HepG2 (cell line): Measurements from ENCODE around the gene BTBD6. TPM values are rescaled to one million over a fixed set of nuclear protein-coding genes. Genes with fewer than 3 reads are reported as not detected.
A peak's percentile ranks its signal among the peaks of the same experiment; 100 is the strongest.

ENCODE experiments used
- ARNT ChIP-seq: fragments of 450-650 bp; IDR thresholded peaks from 2 replicates; pipeline ENCODE4 v1.6.1; 2017
- FOSL1 ChIP-seq: sonication (generic); formaldehyde crosslinking; IDR thresholded peaks from 2 replicates; pipeline ENCODE4 v1.9.0; 2021; ENCODE audit warnings: missing genetic modification reagents, borderline replicate concordance
- GATAD1 ChIP-seq: IDR thresholded peaks from 2 replicates; pipeline ENCODE4 v1.6.1; 2016; ENCODE audit warnings: missing genetic modification reagents, missing compliant biosample characterization
- GPN1 ChIP-seq: sonication (generic); formaldehyde crosslinking; IDR thresholded peaks from 2 replicates; pipeline ENCODE4 v1.5.1; 2020; ENCODE audit warnings: missing genetic modification reagents, borderline replicate concordance
- KAT2B ChIP-seq: fragments of 150-350 bp; IDR thresholded peaks from 2 replicates; pipeline ENCODE4 v1.6.1; 2014; ENCODE audit warnings: low read depth, low read length, borderline replicate concordance
- MEIS2 ChIP-seq: sonication (generic); formaldehyde crosslinking; IDR thresholded peaks from 2 replicates; pipeline ENCODE4 v1.9.0; 2021; ENCODE audit warnings: mild to moderate bottlenecking, missing genetic modification reagents
- NR2C2 ChIP-seq: sonication (generic); formaldehyde crosslinking; IDR thresholded peaks from 2 replicates; pipeline ENCODE4 v1.4.0; 2020; ENCODE audit warnings: missing genetic modification reagents, mild to moderate bottlenecking, moderate library complexity, borderline replicate concordance
- RBM39 ChIP-seq: fragments of 200-400 bp; formaldehyde crosslinking; IDR thresholded peaks from one replicate; pipeline ENCODE4 v1.6.1; 2018; ENCODE audit warnings: antibody characterized with exemption, mild to moderate bottlenecking, low read depth, low read length; ENCODE audit not compliant: poor library complexity, severe bottlenecking
- SOX13 ChIP-seq, 3 experiments: fragments of 450-650 bp in 1 of 3; sonication (generic) in 1 of 3; formaldehyde crosslinking in 1 of 3; IDR thresholded peaks in 2 of 3; conservative IDR thresholded peaks in 1 of 3; 2 replicates each; pipeline versions ENCODE4 v1.5.0 to v1.6.1; 2016 to 2020; ENCODE audit warnings: antibody characterized with exemption in 1 of 3, mild to moderate bottlenecking in 1 of 3, missing compliant biosample characterization in 1 of 3, missing genetic modification reagents in 1 of 3, moderate library complexity in 1 of 3
- ZNF441 ChIP-seq: sonication (generic); formaldehyde crosslinking; IDR thresholded peaks from 2 replicates; pipeline ENCODE4 v1.7.0; 2021; ENCODE audit warnings: missing genetic modification reagents, borderline replicate concordance
- ZNF589 ChIP-seq: sonication (generic); formaldehyde crosslinking; conservative IDR thresholded peaks from 2 replicates; pipeline ENCODE4 v1.8.0; 2022; ENCODE audit warnings: mild to moderate bottlenecking, moderate library complexity, missing genetic modification reagents
- ZNF788 ChIP-seq: sonication (generic); formaldehyde crosslinking; IDR thresholded peaks from 2 replicates; pipeline ENCODE4 v1.5.0; 2020; ENCODE audit warnings: mild to moderate bottlenecking, missing genetic modification reagents, borderline replicate concordance
- polyA plus RNA-seq, 8 experiments: library from polyadenylated mRNA; depleted of rRNA in 3 of 8; stranded (reverse) in 7 of 8; unstranded in 1 of 8; fragments of >200 nt; fragmentation: Illumina TruSeq in 4 of 8; extraction: Trizol in 4 of 8; gene quantifications; 2 replicates each; pipeline versions ENCODE4 v1.2.1 to v1.2.3, GENCODE V29; 2011 to 2016; ENCODE audit warnings: low read depth in 4 of 8, missing spikeins in 1 of 8, mixed read lengths in 1 of 8; ENCODE audit not compliant: insufficient read depth in 1 of 8
- total RNA-seq, 5 experiments: library from RNA; depleted of rRNA; stranded (reverse); fragments of >200 nt; fragmentation: Illumina TruSeq; extraction: Trizol; gene quantifications; 2 replicates each; pipeline ENCODE4 v1.2.3, GENCODE V29; 2016; ENCODE audit warnings: low read depth in 1 of 5
- TF ChIP-seq, protein P1 (sequence below): sonication (generic); formaldehyde crosslinking; IDR thresholded peaks from 2 replicates; pipeline ENCODE4 v1.4.0; 2020; ENCODE audit warnings: mild to moderate bottlenecking, missing genetic modification reagents
- TF ChIP-seq, protein P2 (sequence below): sonication (generic); formaldehyde crosslinking; IDR thresholded peaks from 2 replicates; pipeline ENCODE4 v1.8.0; 2022; ENCODE audit warnings: missing genetic modification reagents, mild to moderate bottlenecking, inconsistent platforms, borderline replicate concordance
- TF ChIP-seq, protein P3 (sequence below): sonication (generic); formaldehyde crosslinking; IDR thresholded peaks from 2 replicates; pipeline ENCODE4 v1.5.0; 2020; ENCODE audit warnings: missing genetic modification reagents
- TF ChIP-seq, protein P4 (sequence below): sonication (generic); formaldehyde crosslinking; IDR thresholded peaks from 2 replicates; pipeline ENCODE4 v1.5.0; 2020; ENCODE audit warnings: mild to moderate bottlenecking, low read depth, missing genetic modification reagents, borderline replicate concordance

BTBD6 gene
- total and polyA plus RNA-seq, 2 of the 13 experiments (the other 11 are each of a cell fraction or from before 2014, with no cell fraction given), result not detected

DNA sequence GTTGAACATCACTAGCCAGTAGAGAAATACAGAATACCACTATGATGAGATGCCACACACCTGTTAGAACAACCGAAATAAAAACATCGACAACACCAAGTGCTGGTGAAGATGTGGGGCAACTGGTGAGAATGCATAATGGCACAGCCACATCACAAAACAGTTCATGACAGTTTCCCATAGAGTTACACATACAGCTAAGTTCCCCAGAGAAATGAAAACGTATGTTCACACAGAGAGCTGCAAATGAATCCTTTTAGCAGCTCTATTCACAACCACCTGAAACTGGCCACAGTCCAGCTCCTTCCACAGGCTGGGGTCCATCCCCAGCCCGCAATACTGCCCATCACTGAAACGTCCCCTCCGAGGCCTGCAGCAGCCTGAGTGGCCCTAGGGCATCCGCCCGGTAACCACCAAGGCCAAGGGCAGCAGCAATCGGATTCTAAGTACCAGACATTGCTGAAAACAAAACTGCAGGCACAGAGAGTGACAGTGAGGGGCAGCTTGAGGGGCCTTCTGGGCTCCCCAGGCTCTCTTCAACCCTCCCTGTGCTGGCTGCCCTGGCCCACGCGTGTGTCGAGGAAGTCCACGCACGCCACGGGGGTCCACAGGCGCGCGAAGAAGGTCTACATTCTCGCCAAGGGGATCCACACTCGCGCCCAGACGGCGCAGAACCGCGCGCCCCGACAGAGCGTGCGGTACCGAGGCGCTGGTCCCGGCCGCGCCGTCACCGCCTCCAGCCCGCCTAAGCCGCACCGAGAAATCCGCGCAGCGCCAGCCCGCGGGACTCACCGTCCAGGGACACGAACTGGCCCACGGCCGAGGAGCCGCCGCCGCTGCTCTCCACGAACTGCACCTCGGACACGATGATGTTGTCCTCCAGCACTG is 51.6 kb downstream of the BTBD6 start (continued):
- TF ChIP-seq, protein P1, sequence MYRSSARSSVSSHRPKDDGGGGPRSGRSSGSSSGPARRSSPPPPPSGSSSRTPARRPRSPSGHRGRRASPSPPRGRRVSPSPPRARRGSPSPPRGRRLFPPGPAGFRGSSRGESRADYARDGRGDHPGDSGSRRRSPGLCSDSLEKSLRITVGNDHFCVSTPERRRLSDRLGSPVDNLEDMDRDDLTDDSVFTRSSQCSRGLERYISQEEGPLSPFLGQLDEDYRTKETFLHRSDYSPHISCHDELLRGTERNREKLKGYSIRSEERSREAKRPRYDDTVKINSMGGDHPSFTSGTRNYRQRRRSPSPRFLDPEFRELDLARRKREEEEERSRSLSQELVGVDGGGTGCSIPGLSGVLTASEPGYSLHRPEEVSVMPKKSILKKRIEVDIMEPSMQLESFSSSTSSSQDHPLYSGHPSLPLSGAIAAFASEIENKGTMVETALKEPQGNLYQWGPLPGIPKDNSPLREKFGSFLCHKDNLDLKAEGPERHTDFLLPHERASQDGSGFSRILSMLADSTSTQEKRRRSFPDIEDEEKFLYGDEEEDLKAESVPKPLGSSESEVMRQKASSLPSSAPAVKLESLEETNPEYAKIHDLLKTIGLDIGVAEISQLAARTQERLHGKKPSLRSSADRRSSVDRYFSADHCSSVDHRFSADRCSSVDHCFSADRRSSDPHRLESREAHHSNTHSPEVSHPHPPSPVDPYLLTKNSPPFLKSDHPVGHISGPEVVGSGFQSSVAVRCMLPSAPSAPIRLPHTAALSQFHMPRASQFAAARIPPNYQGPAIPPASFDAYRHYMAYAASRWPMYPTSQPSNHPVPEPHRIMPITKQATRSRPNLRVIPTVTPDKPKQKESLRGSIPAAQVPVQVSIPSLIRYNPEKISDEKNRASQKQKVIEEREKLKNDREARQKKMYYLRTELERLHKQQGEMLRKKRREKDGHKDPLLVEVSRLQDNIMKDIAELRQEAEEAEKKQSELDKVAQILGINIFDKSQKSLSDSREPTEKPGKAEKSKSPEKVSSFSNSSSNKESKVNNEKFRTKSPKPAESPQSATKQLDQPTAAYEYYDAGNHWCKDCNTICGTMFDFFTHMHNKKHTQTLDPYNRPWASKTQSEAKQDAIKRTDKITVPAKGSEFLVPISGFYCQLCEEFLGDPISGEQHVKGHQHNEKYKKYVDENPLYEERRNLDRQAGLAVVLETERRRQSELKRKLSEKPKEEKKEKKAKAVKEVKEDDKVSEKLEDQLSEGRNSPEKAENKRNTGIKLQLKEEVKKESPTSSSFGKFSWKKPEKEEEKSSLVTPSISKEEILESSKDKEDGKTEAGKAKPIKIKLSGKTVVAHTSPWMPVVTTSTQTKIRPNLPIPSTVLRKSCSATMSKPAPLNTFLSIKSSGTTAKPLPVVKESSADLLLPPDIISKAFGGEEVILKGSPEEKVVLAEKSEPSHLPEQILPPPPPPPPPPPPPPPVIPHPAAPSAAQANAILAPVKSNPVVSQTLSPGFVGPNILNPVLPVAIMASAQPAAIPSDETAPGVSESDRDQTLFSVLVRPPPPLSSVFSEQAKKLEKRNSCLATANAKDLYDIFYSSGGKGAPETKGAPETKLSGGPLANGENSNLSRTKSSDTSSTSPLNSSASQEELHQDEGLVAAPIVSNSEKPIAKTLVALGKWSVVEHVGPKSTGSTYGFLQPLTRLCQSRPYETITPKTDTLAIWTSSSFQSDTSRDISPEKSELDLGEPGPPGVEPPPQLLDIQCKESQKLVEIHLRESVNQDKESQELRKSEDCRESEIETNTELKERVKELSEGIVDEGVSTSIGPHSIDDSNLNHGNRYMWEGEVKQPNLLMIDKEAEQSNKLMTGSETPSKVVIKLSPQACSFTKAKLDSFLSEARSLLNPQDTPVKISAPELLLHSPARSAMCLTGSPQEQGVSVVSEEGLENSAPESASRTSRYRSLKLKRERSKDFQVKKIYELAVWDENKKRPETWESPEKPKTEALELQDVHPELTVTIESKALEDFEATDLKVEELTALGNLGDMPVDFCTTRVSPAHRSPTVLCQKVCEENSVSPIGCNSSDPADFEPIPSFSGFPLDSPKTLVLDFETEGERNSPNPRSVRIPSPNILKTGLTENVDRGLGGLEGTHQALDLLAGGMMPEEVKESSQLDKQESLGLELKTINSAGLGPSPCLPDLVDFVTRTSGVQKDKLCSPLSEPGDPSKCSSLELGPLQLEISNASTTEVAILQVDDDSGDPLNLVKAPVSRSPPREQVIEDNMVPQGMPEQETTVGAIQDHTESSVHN, result no peak
- 0 out of 2 replicates have a peak, but pooled peaks have one; percentile 20 for TF ChIP-seq MEIS2 (CRISPR knock-in tag)
- TF ChIP-seq KAT2B, result no peak
- TF ChIP-seq SOX13 (IDR thresholded peaks at IDR 0.05), result no peak
- no peak for TF ChIP-seq SOX13 (CRISPR knock-in tag; conservative IDR thresholded peaks at IDR 0.05 in 1 of 2, IDR thresholded peaks at IDR 0.05 in 1 of 2)
- TF ChIP-seq, protein P2, sequence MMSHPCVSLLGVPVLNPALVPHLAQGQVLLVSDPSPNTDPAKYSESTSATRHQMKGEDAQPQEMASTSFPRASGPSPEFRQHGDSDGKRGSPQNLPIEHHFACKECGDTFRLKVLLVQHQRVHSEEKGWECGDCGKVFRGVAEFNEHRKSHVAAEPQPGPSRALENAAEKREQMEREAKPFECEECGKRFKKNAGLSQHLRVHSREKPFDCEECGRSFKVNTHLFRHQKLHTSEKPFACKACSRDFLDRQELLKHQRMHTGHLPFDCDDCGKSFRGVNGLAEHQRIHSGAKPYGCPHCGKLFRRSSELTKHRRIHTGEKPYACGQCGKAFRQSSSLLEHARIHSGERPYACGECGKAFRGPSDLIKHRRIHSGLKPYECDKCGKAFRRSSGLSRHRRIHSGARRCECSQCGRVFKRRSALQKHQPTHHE (CRISPR knock-in tag), result no peak
- TF ChIP-seq, protein P3, sequence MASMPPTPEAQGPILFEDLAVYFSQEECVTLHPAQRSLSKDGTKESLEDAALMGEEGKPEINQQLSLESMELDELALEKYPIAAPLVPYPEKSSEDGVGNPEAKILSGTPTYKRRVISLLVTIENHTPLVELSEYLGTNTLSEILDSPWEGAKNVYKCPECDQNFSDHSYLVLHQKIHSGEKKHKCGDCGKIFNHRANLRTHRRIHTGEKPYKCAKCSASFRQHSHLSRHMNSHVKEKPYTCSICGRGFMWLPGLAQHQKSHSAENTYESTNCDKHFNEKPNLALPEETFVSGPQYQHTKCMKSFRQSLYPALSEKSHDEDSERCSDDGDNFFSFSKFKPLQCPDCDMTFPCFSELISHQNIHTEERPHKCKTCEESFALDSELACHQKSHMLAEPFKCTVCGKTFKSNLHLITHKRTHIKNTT (CRISPR knock-in tag), result no peak
- TF ChIP-seq, protein P4, sequence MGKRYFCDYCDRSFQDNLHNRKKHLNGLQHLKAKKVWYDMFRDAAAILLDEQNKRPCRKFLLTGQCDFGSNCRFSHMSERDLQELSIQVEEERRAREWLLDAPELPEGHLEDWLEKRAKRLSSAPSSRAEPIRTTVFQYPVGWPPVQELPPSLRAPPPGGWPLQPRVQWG (CRISPR knock-in tag), result no peak
- TF ChIP-seq GATAD1 (CRISPR knock-in tag), result no peak
- no peak; the same call in 1 of the 2 replicates for TF ChIP-seq NR2C2
- TF ChIP-seq ZNF788 (CRISPR knock-in tag), result no peak
- TF ChIP-seq ARNT, result no peak
- no peak for TF ChIP-seq RBM39
- no peak for TF ChIP-seq ZNF441
- TF ChIP-seq ZNF589 (CRISPR knock-in tag), result 0 out of 2 replicates have a peak, but pooled peaks have one; percentile 14
- TF ChIP-seq GPN1, result peak; percentile 11; the same call in 1 of the 2 replicates
- TF ChIP-seq FOSL1 (CRISPR knock-in tag), result no peak
